Fibroblast of lung (primary cell): ENCODE data around the gene EFCAB8. TPM values are rescaled to one million over a fixed set of nuclear protein-coding genes. Genes with fewer than 3 reads are reported as not detected.

Experiments used
- DNase-seq, 2 donors: peaks; one replicate each; pipeline versions ENCODE4 v3.0.0 to v3.0.0-alpha.2; 2010; ENCODE audit warnings: low read depth in 2 of 2
- H2AFZ ChIP-seq: 2 replicates; pipeline ENCODE4 v1.5.1; 2012; ENCODE audit warnings: low read length, control low read depth, inconsistent platforms
- H3K27ac ChIP-seq: 2 replicates; pipeline ENCODE4 v1.5.1; 2011; ENCODE audit warnings: low read length, control low read depth; ENCODE audit not compliant: insufficient read depth
- H3K27me3 ChIP-seq: 2 replicates; pipeline ENCODE4 v1.5.1; 2011; ENCODE audit warnings: mild to moderate bottlenecking, low read length; ENCODE audit not compliant: control insufficient read depth, insufficient read depth
- H3K36me3 ChIP-seq: 2 replicates; pipeline ENCODE4 v1.5.1; 2011; ENCODE audit warnings: low read length; ENCODE audit not compliant: control insufficient read depth, insufficient read depth
- H3K4me1 ChIP-seq: 2 replicates; pipeline ENCODE4 v1.5.1; 2011; ENCODE audit warnings: low read length; ENCODE audit not compliant: control insufficient read depth, insufficient read depth; ENCODE audit errors: extremely low read depth
- H3K4me2 ChIP-seq: 2 replicates; pipeline ENCODE4 v1.5.1; 2011; ENCODE audit warnings: low read length, control low read depth; ENCODE audit not compliant: insufficient read depth; ENCODE audit errors: extremely low read depth
- H3K4me3 ChIP-seq, 4 experiments: fragments of 200-600 bp in 1 of 4; sonication (generic) in 1 of 4; replicated peaks in 1 of 4; 2 replicates each; pipeline ENCODE4 v1.5.1; 2011 to 2016; ENCODE audit warnings: low read length in 4 of 4, low read depth in 3 of 4, mild to moderate bottlenecking in 3 of 4, control low read depth in 2 of 4, inconsistent platforms in 1 of 4, mixed read lengths in 1 of 4; ENCODE audit not compliant: insufficient read depth in 1 of 4; ENCODE audit errors: control extremely low read depth in 1 of 4
- H3K79me2 ChIP-seq: 2 replicates; pipeline ENCODE4 v1.5.1; 2012; ENCODE audit warnings: mild to moderate bottlenecking, low read length, inconsistent platforms; ENCODE audit not compliant: control insufficient read depth, insufficient read depth
- H3K9ac ChIP-seq: 2 replicates; pipeline ENCODE4 v1.5.1; 2011; ENCODE audit warnings: mild to moderate bottlenecking, low read length, control low read depth; ENCODE audit not compliant: insufficient read depth
- H3K9me3 ChIP-seq: 2 replicates; pipeline ENCODE4 v1.5.1; 2012; ENCODE audit warnings: low read depth, low read length; ENCODE audit not compliant: control insufficient read depth, insufficient read depth
- H4K20me1 ChIP-seq: 2 replicates; pipeline ENCODE4 v1.5.1; 2011; ENCODE audit warnings: low read length; ENCODE audit not compliant: control insufficient read depth, insufficient read depth; ENCODE audit errors: extremely low read depth
- CTCF ChIP-seq, 2 donors: IDR thresholded peaks in 1 of 2; conservative IDR thresholded peaks in 1 of 2; 1 replicate in 1 of 2; 2 replicates in 1 of 2; pipeline ENCODE4 v1.5.1; 2011 to 2012; ENCODE audit warnings: low read length in 2 of 2, control low read depth in 1 of 2, inconsistent platforms in 1 of 2, low read depth in 1 of 2, mild to moderate bottlenecking in 1 of 2
- EZH2 ChIP-seq: IDR thresholded peaks from 2 replicates; pipeline ENCODE4 v1.5.1; 2012; ENCODE audit warnings: low read length, control low read depth, mild to moderate bottlenecking; ENCODE audit errors: missing control alignments
- polyA plus RNA-seq, 2 donors: library from polyadenylated mRNA; depleted of rRNA in 1 of 2; stranded (reverse) in 1 of 2; unstranded in 1 of 2; fragments of >200 nt; gene quantifications; 2 replicates each; pipeline ENCODE4 v1.2.1, GENCODE V29; 2011 to 2012; ENCODE audit warnings: missing spikeins in 1 of 2
- total RNA-seq: library from RNA; depleted of rRNA; stranded (reverse); fragments of >200 nt; gene quantifications from 2 replicates; pipeline ENCODE4 v1.2.1, GENCODE V29; 2014

EFCAB8 gene
- total and polyA plus RNA-seq, 2 donors (not counting 1 experiment from before 2014, with no cell fraction given), result under 0.01 TPM; not detected in 1

DNA sequence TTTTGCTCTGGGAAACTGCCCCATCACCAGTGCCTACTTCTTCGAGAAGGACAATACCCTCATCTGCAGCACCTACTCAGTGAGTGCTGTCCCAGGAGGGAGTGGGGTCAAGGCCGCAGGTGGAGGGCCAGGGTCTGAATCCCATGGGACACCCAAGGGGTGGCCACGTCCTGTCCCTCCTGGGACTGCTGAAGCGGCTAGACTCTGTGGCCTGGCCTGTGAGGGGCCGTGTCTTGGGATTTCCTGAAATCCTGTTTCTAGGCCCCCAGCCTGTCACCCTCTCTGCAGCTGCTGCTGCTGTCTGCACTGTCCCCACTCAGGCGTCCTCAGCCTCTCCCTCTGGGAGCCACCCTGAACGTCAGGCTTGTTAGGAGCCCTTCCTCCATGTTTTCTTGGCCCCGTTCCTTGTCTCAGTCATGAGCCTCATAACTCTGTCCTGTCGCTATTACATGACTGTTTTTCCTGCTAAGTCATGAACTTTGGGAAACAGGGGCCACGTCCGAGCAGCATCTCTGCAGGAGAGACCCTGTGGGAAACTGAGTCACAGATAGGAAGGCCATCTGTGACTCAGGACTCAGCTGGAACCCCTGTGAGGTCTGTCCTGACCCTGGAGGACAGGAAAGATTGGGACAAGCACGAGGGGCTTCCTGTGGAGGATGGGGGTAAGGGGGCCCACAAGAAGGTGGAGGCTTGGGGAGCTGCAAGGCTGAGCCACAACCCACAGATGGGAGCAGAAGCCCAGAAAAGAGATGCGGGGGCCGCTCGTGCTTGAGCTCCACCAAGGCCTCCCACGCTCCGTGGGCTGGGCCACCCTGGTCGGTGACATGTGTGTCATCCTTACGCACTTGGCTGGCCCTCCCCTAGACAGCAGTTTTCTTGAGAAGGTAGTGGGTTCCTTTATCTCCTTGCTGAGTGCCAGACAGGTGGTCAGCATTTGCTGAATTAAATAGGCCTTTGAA is 49.9 kb downstream of the EFCAB8 start:
- H3K9me3 ChIP-seq, result no peaks in the 10 kb centered on the region
- no peak overlapping the region for H2AFZ ChIP-seq
- H3K4me1 ChIP-seq, result no peaks in the 10 kb centered on the region
- TF ChIP-seq CTCF (conservative IDR thresholded peaks at IDR 0.05 in 1 of 2, IDR thresholded peaks at IDR 0.05 in 1 of 2; ENCODE audit: low read depth in 1 of 2, low read length in 2 of 2) (no peak), EZH2 (no peak)
- no peak overlapping the region for H3K27ac ChIP-seq
- H3K4me2 ChIP-seq, result no peak overlapping the region
- no peaks in the 10 kb centered on the region for H3K79me2 ChIP-seq
- H3K36me3 ChIP-seq, result no peaks in the 10 kb centered on the region
- H4K20me1 ChIP-seq, result no peaks in the 10 kb centered on the region
- no peak for DNase-seq
- no peaks in the 10 kb centered on the region for H3K27me3 ChIP-seq
- no peak overlapping the region for H3K9ac ChIP-seq
- no peak overlapping the region for H3K4me3 ChIP-seq

GRCh38 chr20:32909451-32909850 is 50.7 kb downstream of the EFCAB8 start:
- Histone ChIP-seq H4K20me1 (no peaks in the 10 kb centered on the region), H3K9ac (no peak overlapping the region), H3K4me1 (no peaks in the 10 kb centered on the region), H3K36me3 (no peaks in the 10 kb centered on the region), H3K4me3 (no peak overlapping the region), H3K79me2 (no peaks in the 10 kb centered on the region), H2AFZ (no peak overlapping the region), H3K27me3 (no peaks in the 10 kb centered on the region), H3K9me3 (no peaks in the 10 kb centered on the region), H3K4me2 (no peak overlapping the region), H3K27ac (no peak overlapping the region)
- DNase-seq, result no peak
- TF ChIP-seq CTCF (conservative IDR thresholded peaks at IDR 0.05 in 1 of 2, IDR thresholded peaks at IDR 0.05 in 1 of 2; ENCODE audit: low read depth in 1 of 2, low read length in 2 of 2), result no peak

- H3K27ac ChIP-seq, result no peak overlapping the region
- TF ChIP-seq CTCF (conservative IDR thresholded peaks at IDR 0.05 in 1 of 2, IDR thresholded peaks at IDR 0.05 in 1 of 2; ENCODE audit: low read depth in 1 of 2, low read length in 2 of 2), result no peak
- no peak for TF ChIP-seq EZH2
- H3K27me3 ChIP-seq, result no peaks in the 10 kb centered on the region
- no peak for DNase-seq
- H3K4me3 ChIP-seq, result no peak overlapping the region
- no peak overlapping the region for H2AFZ ChIP-seq
- no peaks in the 10 kb centered on the region for H4K20me1 ChIP-seq
- H3K4me1 ChIP-seq, result no peaks in the 10 kb centered on the region
- H3K36me3 ChIP-seq, result no peaks in the 10 kb centered on the region
- no peaks in the 10 kb centered on the region for H3K9me3 ChIP-seq
- H3K4me2 ChIP-seq, result no peak overlapping the region
- H3K9ac ChIP-seq, result no peak overlapping the region
- H3K79me2 ChIP-seq, result no peaks in the 10 kb centered on the region
These were observed 51.3 kb downstream of the EFCAB8 start for GRCh38 chr20:32909896-32910571.
